Dedifferentiated amniotic fluid mesenchymal stem cell (primary cell): Measurements from ENCODE around the gene XIAP.
"Not testable (repeated sequence)": the region's sequence is repeated elsewhere in the genome, so short reads cannot be mapped to it uniquely, and the experiment has no call there.

Experiments used
- DNase-seq: peaks from one replicate; pipeline ENCODE4 v3.0.0-alpha.2; 2016; ENCODE audit errors: extremely low spot score

The XIAP gene

GRCh38 chrX:123876177-123876576, 16.3 kb downstream of the XIAP start:
- no peak for DNase-seq

- DNase-seq = no peak
These were observed 17.0 kb downstream of the XIAP start for GRCh38 chrX:123876844-123877243.

GRCh38 chrX:123878252-123878721, 18.4 kb downstream of the XIAP start:
- no peak for DNase-seq

- no peak for DNase-seq
These were observed 21.5 kb downstream of the XIAP start for GRCh38 chrX:123881330-123881729.

- no peak for DNase-seq
These were observed 22.5 kb downstream of the XIAP start for GRCh38 chrX:123882391-123882790.

GRCh38 chrX:123884809-123885408, 25.1 kb downstream of the XIAP start:
- peak; percentile 50 for DNase-seq

GRCh38 chrX:123899701-123900100, 39.8 kb downstream of the XIAP start:
- no peak for DNase-seq

GRCh38 chrX:123903261-123903660, 43.4 kb downstream of the XIAP start:
- DNase-seq = not testable (repeated sequence)

- no peak for DNase-seq
These were observed 45.5 kb downstream of the XIAP start for GRCh38 chrX:123905332-123905731.

GRCh38 chrX:123906557-123907316, 46.9 kb downstream of the XIAP start:
- no peak for DNase-seq

GRCh38 chrX:123909523-123909922, 49.7 kb downstream of the XIAP start:
- DNase-seq = no peak

GRCh38 chrX:123917069-123917468, 57.2 kb downstream of the XIAP start:
- DNase-seq = no peak

- DNase-seq = no peak
These were observed 58.4 kb downstream of the XIAP start for GRCh38 chrX:123918106-123918721.

GRCh38 chrX:123920105-123920785, 60.4 kb downstream of the XIAP start:
- DNase-seq = peak; percentile 24

- no peak for DNase-seq
These were observed 63.4 kb downstream of the XIAP start for GRCh38 chrX:123923211-123923610.

- DNase-seq = no peak
These were observed 64.3 kb downstream of the XIAP start for GRCh38 chrX:123924186-123924585.

- no peak for DNase-seq
These were observed 68.0 kb downstream of the XIAP start for GRCh38 chrX:123927845-123928244.

GRCh38 chrX:123932055-123932454, 72.2 kb downstream of the XIAP start:
- DNase-seq = not testable (repeated sequence)

- no peak for DNase-seq
These were observed 83.2 kb downstream of the XIAP start for GRCh38 chrX:123943074-123943473.

- no peak for DNase-seq
These were observed 83.6 kb downstream of the XIAP start for GRCh38 chrX:123943488-123943887.

GRCh38 chrX:123949846-123950245, 90.0 kb downstream of the XIAP start:
- no peak for DNase-seq
